Measurements from ENCODE around the gene ATP5F1D.
"Not testable (repeated sequence)": the region's sequence is repeated elsewhere in the genome, so short reads cannot be mapped to it uniquely, and the experiment has no call there.

The ATP5F1D gene

DNA sequence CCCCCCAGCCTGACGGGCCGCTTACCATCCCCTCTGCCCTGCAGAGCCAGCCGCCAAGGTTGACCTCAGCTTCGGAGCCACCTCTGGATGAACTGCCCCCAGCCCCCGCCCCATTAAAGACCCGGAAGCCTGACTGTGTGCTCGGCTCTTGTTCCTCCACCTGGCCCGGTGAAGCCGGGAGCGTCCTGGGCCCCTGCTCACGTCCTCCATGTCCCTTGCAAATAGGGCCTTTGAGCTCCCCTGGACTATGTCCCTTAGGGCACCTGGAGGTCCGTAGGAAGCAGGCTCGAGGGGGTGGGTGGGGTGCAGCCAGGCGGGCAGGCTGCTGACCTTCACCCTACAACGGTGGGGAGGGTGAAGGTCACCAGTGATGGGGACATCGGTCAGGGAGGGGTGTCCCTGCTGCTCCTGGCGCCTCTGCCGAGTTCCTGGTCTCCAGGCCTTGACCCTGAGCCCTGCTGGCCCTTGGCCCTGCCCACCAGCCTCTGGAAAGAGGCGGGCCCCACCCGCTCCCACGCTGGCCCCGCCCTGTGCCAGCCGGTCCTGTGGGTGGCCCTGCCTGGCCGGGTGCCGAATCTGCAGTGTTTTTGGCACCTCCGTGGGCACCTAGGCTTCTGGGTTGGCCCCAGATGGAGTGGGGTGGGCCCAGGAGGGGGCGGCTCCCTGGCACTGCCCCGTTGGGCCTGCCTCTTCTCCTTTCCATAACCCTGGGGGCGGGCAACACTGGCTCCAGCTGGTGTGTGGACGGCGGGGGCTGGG lies 3.3 kb downstream of the ATP5F1D start:
- Histone ChIP-seq H3K4me2 (ENCODE audit: low read length) (peak overlapping the region; percentile 59), H3K4me1 (peaks cover 40% of the 10 kb centered on the region), H3K4me3 (ENCODE audit: low read depth, low read length) (peak overlapping the region; percentile 39), H2AFZ (peak overlapping the region; percentile 64), H3K9ac (peak overlapping the region; percentile 63), H3K79me2 (no peaks in the 10 kb centered on the region), H3K36me3 (ENCODE audit: control insufficient read depth, insufficient read depth, low read length) (no peaks in the 10 kb centered on the region), H3K27me3 (ENCODE audit: control insufficient read depth, insufficient read depth, low read length) (no peaks in the 10 kb centered on the region), H3K27ac (peak overlapping the region; percentile 98), H3K9me3 (ENCODE audit: control insufficient read depth, low read length) (no peaks in the 10 kb centered on the region)
- TF ChIP-seq, protein P1, sequence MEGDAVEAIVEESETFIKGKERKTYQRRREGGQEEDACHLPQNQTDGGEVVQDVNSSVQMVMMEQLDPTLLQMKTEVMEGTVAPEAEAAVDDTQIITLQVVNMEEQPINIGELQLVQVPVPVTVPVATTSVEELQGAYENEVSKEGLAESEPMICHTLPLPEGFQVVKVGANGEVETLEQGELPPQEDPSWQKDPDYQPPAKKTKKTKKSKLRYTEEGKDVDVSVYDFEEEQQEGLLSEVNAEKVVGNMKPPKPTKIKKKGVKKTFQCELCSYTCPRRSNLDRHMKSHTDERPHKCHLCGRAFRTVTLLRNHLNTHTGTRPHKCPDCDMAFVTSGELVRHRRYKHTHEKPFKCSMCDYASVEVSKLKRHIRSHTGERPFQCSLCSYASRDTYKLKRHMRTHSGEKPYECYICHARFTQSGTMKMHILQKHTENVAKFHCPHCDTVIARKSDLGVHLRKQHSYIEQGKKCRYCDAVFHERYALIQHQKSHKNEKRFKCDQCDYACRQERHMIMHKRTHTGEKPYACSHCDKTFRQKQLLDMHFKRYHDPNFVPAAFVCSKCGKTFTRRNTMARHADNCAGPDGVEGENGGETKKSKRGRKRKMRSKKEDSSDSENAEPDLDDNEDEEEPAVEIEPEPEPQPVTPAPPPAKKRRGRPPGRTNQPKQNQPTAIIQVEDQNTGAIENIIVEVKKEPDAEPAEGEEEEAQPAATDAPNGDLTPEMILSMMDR (IDR thresholded peaks at IDR 0.05): no peak

DNA sequence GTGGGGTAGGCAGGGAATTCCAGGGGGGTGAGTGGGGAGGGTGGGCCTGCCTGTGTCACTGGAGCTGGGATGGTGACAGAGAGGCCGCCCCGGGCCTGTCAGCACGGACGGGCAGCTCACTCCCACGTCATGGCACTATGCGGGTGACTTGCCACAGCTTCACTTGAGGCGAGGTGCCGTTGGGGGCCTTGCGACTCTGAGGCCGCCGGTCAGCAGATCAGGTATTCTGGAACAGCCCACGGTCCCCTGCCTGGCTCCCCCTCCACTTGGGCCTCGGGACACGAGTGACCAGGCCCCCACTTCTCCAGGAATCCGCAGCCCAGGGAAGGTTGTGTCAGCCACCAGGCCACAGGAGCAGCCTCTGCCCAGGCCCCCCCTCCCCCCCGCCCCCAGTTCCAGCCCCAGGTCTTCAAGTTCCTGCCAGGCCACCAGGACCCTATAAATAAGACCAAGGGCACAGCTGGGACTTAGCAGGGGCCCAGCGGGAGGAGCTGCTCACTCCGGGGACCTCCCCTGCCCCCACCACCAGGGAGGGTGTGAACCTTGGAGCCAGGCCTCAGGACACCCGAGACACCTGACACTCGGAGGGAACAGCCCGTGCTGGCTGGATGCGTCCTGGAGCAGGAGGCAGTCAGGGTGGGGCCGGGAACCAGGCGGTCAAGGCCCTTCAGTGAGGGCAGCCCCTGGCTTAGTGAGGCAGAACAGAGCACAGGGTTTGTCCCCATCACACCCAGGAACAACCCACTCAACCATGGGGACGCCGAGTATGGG lies 4.1 kb downstream of the ATP5F1D start:
- Histone ChIP-seq H3K4me3 (ENCODE audit: low read depth, low read length) (no peak overlapping the region), H3K4me1 (peaks cover 39% of the 10 kb centered on the region), H3K79me2 (no peaks in the 10 kb centered on the region), H3K4me2 (ENCODE audit: low read length) (peak overlapping the region; percentile 59), H2AFZ (peak overlapping the region; percentile 64), H3K9me3 (ENCODE audit: control insufficient read depth, low read length) (no peaks in the 10 kb centered on the region), H3K27me3 (ENCODE audit: control insufficient read depth, insufficient read depth, low read length) (no peaks in the 10 kb centered on the region), H3K27ac (peak overlapping the region; percentile 98), H3K9ac (no peak overlapping the region), H3K36me3 (ENCODE audit: control insufficient read depth, insufficient read depth, low read length) (no peaks in the 10 kb centered on the region)
- TF ChIP-seq, protein P1 (IDR thresholded peaks at IDR 0.05): no peak

DNA sequence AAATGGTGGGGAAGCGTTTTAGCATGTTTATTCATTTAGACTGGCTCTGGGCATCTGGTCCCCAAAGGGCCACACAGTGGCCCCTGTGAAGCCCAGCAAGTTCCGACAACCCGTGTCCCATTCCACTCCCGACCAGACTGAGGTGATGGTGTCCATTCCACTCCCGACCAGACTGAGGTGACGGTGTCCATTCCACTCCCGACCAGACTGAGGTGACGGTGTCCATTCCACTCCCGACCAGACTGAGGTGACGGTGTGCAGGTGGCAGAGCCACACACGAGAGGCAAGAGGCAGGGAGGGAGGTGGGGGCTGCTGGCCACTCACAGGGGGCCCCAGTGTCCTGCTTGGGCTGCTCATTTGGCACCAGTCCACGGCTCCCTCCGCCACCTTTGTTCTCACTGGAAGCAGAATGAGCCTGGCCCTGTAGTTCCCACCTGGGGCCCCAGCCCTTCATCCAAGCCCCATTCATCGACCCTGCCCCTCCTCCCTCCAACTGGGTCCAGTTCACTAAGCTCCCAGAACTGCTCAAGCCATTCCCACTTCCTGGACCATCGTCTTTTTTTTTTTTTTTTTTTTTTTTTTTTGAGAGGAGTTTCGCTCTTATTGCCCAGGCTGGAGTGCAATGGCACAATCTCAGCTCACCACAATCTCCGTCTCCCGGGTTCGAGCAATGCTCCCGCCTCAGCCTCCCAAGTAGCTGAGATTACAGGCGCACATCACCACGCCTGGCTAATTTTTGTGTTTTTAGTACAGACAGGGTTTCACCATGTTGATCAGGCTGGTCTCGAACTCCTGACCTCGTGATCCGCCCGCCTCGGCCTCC lies 4.9 kb downstream of the ATP5F1D start:
- not testable (repeated sequence) for H3K79me2 ChIP-seq; H3K4me3 ChIP-seq (ENCODE audit: low read depth, low read length); H3K9ac ChIP-seq; H3K36me3 ChIP-seq (ENCODE audit: control insufficient read depth, insufficient read depth, low read length); H3K27me3 ChIP-seq (ENCODE audit: control insufficient read depth, insufficient read depth, low read length); H3K9me3 ChIP-seq (ENCODE audit: control insufficient read depth, low read length); H2AFZ ChIP-seq
- H3K4me1 ChIP-seq: peaks cover 32% of the 10 kb centered on the region
- peak overlapping the region; percentile 98 for H3K27ac ChIP-seq
- H3K4me2 ChIP-seq (ENCODE audit: low read length): peak overlapping the region; percentile 9

DNA sequence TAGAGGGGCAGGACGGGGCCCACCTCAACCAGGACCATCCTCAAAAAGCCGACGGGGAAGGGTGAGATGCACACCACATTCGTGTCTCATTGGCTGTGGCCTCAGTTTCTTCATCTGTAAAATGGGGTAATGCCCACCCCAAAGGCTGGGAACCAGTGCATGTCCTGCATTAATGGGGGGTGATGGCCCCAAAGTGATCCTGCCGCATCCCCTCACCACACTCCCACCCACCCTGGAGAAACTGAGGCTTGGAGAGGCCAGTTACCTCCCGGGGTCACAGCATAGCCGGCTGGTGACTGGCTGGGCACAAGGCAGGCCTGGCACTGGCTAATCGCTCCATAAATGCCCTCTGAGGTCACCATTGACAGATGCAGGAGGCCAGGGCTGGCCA lies 6.2 kb downstream of the ATP5F1D start:
- peaks cover 30% of the 10 kb centered on the region for H3K4me1 ChIP-seq
- peak overlapping the region; percentile 72 for H3K4me2 ChIP-seq (ENCODE audit: low read length)
- H3K4me3 ChIP-seq (ENCODE audit: low read depth, low read length): peak overlapping the region; percentile 84
- peaks cover 7% of the 10 kb centered on the region for H3K79me2 ChIP-seq
- TF ChIP-seq, protein P1 (IDR thresholded peaks at IDR 0.05): no peak
- H3K27me3 ChIP-seq (ENCODE audit: control insufficient read depth, insufficient read depth, low read length): no peaks in the 10 kb centered on the region
- peak overlapping the region; percentile 94 for H3K9ac ChIP-seq
- peak overlapping the region; percentile 100 for H3K27ac ChIP-seq
- no peaks in the 10 kb centered on the region for H3K9me3 ChIP-seq (ENCODE audit: control insufficient read depth, low read length)
- peak overlapping the region; percentile 76 for H2AFZ ChIP-seq
- H3K36me3 ChIP-seq (ENCODE audit: control insufficient read depth, insufficient read depth, low read length): no peaks in the 10 kb centered on the region
